SH-SY5Y (cell line): Measurements from ENCODE around the gene KRT6B.

ENCODE experiments used
- GATA2 ChIP-seq: IDR thresholded peaks from 2 replicates; pipeline ENCODE4 v1.6.1; 2011; ENCODE audit warnings: mild to moderate bottlenecking, low read depth, low read length
- GATA3 ChIP-seq: IDR thresholded peaks from 2 replicates; pipeline ENCODE4 v1.6.1; 2011; ENCODE audit warnings: low read depth, mild to moderate bottlenecking, low read length, moderate library complexity

The KRT6B gene

DNA sequence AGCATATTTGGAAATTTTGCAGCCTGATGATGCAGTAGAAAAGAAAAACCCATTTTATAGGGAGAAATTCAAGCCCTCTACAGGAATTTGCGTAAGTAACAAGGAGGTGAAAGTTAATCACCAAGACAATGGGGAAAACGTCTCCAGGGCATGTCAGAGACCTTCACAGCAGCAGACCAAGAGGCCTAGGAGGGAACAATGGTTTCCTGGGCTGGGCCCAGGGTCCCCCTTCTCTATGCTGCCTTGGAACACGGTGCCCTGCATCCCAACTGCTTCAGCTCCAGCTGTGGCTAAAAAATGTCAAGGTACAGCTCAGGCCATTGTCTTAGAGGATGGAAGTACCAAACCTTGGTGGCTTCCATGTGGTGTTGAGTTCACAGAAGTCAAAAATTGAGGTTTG is 28.1 kb upstream of the KRT6B start:
- TF ChIP-seq GATA2 = no peak
- no peak for TF ChIP-seq GATA3

- TF ChIP-seq GATA2 = no peak
- no peak for TF ChIP-seq GATA3
Observed at GRCh38 chr12:52477651-52478050, 25.7 kb upstream of the KRT6B start.

DNA sequence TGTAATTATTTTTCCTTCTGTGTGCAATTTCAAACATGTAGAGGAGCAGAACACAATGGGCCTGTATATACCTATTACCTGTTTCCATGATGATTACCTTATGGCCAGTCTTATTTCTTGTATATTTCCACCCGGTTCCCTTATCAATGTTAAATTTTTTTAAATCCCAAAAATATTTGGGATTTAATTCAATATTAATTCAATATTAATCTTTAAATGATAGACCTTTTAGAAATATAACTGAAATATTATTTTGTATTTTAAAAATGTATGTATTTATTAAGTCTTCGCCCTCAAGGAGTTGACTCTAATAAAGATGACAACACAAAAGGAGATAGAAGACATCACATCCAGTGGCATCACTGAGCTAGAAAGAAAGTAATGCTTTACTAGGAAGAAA is 22.3 kb upstream of the KRT6B start:
- no peak for TF ChIP-seq GATA2
- no peak for TF ChIP-seq GATA3

- TF ChIP-seq GATA3 (no peak), GATA2 (no peak)
Observed at GRCh38 chr12:52473768-52474167, 21.8 kb upstream of the KRT6B start, which contains the start of gene KRT6C. KRT6C (minus strand) TSS chr12:52473805; CDS start chr12:52473737, 68 bp downstream.

- TF ChIP-seq GATA2 (no peak), GATA3 (no peak)
Observed at GRCh38 chr12:52469853-52470252, 17.9 kb upstream of the KRT6B start.

DNA sequence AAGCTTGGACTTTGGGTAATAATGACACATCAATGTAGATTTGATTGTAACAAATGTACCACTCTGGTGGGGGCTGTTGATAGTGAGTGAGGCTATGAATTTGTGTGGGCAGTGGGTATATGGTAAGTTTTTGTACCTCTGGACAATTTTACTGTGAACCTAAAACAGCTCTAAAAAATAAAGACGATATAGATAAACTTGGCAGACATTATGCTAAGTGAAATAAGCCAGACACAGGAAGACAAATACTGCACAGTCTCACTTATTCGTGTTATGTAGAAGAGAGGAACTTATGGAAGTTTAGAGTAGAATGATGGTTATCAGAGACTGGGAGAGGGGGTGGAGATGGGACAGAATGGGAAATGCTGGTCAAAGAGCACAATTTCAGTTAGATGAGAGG is 13.0 kb upstream of the KRT6B start:
- TF ChIP-seq GATA3 (no peak), GATA2 (peak; percentile 42; the same call in 1 of the 2 replicates)

- TF ChIP-seq GATA3 (no peak), GATA2 (no peak)
Observed at GRCh38 chr12:52461693-52462092, 9.7 kb upstream of the KRT6B start.

DNA sequence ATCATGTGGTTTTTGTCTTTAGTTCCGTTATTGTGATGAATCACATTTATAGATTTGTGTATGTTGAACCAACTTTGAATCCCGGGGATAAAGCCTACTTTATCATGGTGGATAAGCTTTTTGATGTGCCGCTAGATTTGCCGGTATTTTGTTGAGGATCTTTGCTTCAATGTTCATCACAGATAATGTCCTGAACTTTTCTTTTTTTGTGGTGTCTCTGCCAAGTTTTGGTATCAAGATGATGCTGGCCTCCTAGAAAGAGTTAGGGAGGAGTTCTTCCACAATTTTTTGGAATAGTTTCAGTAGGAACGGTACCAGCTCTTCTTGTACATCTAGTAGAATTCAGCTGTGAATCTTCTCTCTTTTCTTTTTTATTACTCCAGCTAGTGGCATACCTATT is 6.9 kb upstream of the KRT6B start:
- TF ChIP-seq GATA3 (no peak), GATA2 (no peak)

DNA sequence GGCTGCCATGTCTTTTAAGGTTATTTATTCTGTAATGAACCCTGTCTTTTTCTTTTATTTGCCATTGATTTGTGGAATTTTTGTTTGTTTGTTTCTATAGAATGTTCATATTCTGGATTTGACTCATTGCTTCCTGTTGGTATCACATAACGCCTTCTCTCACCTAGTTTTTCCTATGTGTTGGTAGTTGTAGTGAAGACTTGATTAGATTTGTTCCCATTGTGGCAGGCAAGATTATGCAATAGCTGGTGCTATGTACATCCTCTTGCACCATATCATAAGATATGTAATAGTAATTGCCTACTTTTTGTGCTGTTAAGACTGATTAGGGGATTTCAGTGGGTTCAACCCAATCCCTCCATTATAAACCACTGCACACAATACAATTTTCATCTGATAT is 3.9 kb upstream of the KRT6B start:
- TF ChIP-seq GATA2 = no peak
- TF ChIP-seq GATA3 = no peak

DNA sequence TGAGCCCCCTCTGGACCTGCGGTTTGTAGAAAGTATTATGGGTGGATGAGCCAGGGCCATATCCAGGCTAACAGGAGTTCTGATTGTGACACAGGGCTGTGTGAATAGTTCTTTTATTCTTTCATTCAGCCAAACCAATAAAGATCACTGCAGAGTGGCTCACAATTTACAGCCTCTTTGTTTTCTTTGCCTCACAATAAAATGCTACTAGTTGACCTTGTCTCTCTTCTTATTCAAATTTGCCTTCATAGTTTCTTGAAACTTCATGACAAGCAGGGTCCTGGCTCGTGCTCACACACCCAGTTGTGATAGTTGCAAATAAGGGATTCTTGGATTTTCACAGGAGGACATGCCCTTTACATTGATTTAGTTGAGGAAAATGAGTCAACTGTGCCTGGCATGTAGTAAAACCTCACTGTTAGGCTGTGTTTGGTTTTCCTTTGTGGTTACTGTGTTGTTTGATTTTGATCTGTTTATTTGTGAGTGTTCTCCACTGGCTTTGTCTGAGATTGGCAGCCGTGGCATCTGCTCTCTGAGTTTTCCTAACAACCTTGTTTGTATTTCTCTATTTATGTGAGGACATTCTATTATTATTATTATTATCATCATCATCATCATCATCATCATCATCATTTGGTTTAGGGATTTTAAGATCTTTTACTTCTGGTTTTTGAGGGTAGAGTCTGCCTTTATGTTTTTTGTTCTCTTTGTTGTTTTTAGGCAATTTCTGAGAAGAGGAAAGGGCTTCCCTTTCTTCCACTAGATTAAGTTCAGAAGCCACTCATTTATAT is 2.7 kb upstream of the KRT6B start:
- TF ChIP-seq GATA2 (no peak), GATA3 (no peak)

DNA sequence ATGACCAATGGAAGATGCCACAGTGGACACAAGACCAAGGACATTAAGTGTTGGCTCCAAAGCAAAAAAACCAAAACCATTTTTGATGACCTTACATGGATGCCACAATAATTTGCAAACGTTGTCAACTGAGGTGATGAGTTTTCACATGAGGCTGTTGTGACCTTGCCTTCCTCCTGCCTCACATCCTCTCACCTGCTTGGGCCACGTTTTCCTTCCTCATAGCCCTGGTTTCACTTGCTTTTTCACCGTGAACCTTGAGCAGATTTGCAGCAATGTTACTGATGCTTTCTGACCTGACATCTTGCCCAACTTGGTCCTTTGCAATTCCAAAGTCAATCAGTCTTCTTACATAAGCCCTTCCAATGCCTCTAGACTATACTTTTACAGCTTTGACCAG is 3.7 kb downstream of the KRT6B start:
- no peak for TF ChIP-seq GATA3
- TF ChIP-seq GATA2 = no peak

DNA sequence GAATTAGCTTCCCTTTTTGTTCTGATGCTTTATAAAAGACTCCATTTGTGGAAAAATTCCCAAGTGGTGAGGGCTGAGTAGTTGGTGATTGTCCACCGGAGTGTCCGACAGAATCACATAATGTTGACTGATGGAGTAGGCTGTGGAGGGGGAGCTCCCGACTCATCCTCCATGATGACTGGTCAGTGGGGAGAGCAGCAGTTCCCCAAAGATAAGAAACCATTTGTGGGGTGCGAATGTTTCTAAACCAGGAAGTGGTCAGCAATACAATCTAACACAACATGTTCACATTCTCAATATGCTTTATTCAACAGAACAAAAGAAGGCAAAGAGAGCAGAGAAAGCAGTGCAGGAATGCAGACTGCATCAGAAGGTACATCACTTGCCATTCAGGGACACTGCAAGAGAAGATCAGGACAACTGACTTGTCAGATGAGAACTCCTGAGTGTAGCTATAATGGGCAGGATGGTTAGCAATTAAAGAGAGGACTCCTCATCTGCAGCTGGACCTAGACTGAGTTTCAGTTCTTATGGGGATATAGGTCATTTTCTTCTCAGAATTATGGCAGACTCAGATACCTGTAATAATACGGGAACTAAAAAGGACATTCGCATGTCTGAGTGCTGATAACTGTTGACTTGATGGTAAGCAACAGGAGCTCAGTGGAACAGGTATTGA is 5.4 kb downstream of the KRT6B start:
- TF ChIP-seq GATA2 = no peak

DNA sequence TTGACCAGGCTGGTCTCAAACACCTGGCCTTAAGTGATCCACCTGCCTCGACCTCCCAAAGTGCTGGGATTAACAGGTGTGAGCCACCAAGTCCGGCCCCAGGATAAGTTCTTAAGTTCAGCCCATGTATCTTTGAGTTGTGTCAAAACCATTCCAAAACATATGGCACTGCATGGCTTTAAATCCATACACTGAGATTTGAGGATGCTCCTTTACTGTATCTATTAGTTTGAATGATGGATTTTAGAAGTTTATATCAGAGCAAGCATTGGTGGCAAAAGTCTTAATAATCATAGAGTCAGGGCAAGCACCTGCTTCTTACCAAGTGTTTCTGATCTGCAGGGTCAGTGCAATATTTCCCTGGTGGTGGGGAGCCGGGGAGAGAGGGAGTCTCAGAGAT is 6.1 kb downstream of the KRT6B start:
- no peak for TF ChIP-seq GATA3
- TF ChIP-seq GATA2 = no peak

GRCh38 chr12:52444647-52445595 is 7.0 kb downstream of the KRT6B start:
- TF ChIP-seq GATA3 (no peak), GATA2 (no peak)
